Tibial artery (tissue), 4 donors: ENCODE results near the gene ANXA5.
"Not testable (repeated sequence)": the region's sequence is repeated elsewhere in the genome, so short reads cannot be mapped to it uniquely, and the experiment has no call there.

ENCODE experiments used
- DNase-seq, 2 donors: peaks; one replicate each; pipeline ENCODE4 v3.0.0-alpha.2; 2019
- H3K27ac ChIP-seq, 2 donors: fragments of 200-600 bp; sonication (generic) in 1 of 2; 1 replicate in 1 of 2; 2 replicates in 1 of 2; pipeline ENCODE4 v1.5.1; 2018 to 2019; ENCODE audit warnings: mild to moderate bottlenecking in 1 of 2
- H3K27me3 ChIP-seq, 2 donors: fragments of 200-600 bp; sonication (generic) in 1 of 2; one replicate each; pipeline versions ENCODE4 v1.5.1 to v1.6.0; 2016 to 2019
- H3K36me3 ChIP-seq, 3 donors: fragments of 200-600 bp; sonication (generic) in 2 of 3; one replicate each; pipeline ENCODE4 v1.5.1; 2016 to 2019; ENCODE audit warnings: mild to moderate bottlenecking in 2 of 3
- H3K4me1 ChIP-seq, 4 donors: fragments of 200-600 bp; sonication (generic) in 2 of 4; 1 replicate in 3 of 4; 2 replicates in 1 of 4; pipeline ENCODE4 v1.5.1; 2016 to 2019
- H3K4me3 ChIP-seq, 2 donors: fragments of 200-600 bp; sonication (generic) in 1 of 2; 1 replicate in 1 of 2; 2 replicates in 1 of 2; pipeline ENCODE4 v1.5.1; 2018 to 2019; ENCODE audit warnings: mild to moderate bottlenecking in 2 of 2
- H3K9me3 ChIP-seq, 3 donors: fragments of 200-600 bp; sonication (generic) in 1 of 3; one replicate each; pipeline ENCODE4 v1.5.1; 2016 to 2019
- CTCF ChIP-seq, 2 experiments: fragments of 200-600 bp in 1 of 2; fragments of 450-650 bp in 1 of 2; IDR thresholded peaks; one replicate each; pipeline ENCODE4 v1.5.1; 2017 to 2019; ENCODE audit warnings: antibody characterized with exemption in 2 of 2, mild to moderate bottlenecking in 1 of 2, moderate library complexity in 1 of 2
- intact Hi-C: fragments of 100-400 bp; cut with DNase I; formaldehyde crosslinking; loops from one replicate; pipeline ENCODE4 v1.15.0; 2023; ENCODE audit warnings: low total_unique reads

ANXA5 gene

GRCh38 chr4:121669163-121669550 is 27.6 kb downstream of the ANXA5 start:
- no peak for DNase-seq
- no peak for TF ChIP-seq CTCF (IDR thresholded peaks at IDR 0.05)
- Histone ChIP-seq H3K4me3 (no peak overlapping the region), H3K4me1 (no peaks in the 10 kb centered on the region), H3K36me3 (peaks cover 68 to 76% (median 75%) of the 10 kb centered on the region in 3 donors), H3K9me3 (no peaks in the 10 kb centered on the region), H3K27me3 (no peaks in the 10 kb centered on the region), H3K27ac (no peak overlapping the region)
- intact Hi-C loops: no loop called here

GRCh38 chr4:121668368-121669162 is 28.2 kb downstream of the ANXA5 start:
- intact Hi-C loops: no loop called here
- H3K27me3 ChIP-seq: no peaks in the 10 kb centered on the region
- H3K36me3 ChIP-seq: peaks cover 64 to 77% (median 73%) of the 10 kb centered on the region in 3 donors
- no peaks in the 10 kb centered on the region for H3K4me1 ChIP-seq
- no peak overlapping the region for H3K4me3 ChIP-seq
- TF ChIP-seq CTCF (IDR thresholded peaks at IDR 0.05): no peak
- no peak overlapping the region for H3K27ac ChIP-seq
- H3K9me3 ChIP-seq: no peaks in the 10 kb centered on the region
- DNase-seq: no peak

GRCh38 chr4:121666091-121666679 is 30.6 kb downstream of the ANXA5 start:
- DNase-seq: peak in 1 of 2 donors; percentile 39
- peaks cover 52 to 65% (median 64%) of the 10 kb centered on the region in 3 donors for H3K36me3 ChIP-seq
- intact Hi-C loops: no loop called here

GRCh38 chr4:121665371-121665770 is 31.4 kb downstream of the ANXA5 start:
- Histone ChIP-seq H3K4me3 (no peak overlapping the region), H3K27ac (no peak overlapping the region), H3K36me3 (peaks cover 44 to 58% (median 56%) of the 10 kb centered on the region in 3 donors), H3K27me3 (no peaks in the 10 kb centered on the region), H3K9me3 (no peaks in the 10 kb centered on the region), H3K4me1 (no peaks in the 10 kb centered on the region)
- intact Hi-C loops: no loop called here
- no peak for TF ChIP-seq CTCF (IDR thresholded peaks at IDR 0.05)
- DNase-seq: no peak

More at GRCh38 chr4:121666091-121666679, 30.6 kb downstream of the ANXA5 start:
- Histone ChIP-seq H3K4me1 (no peaks in the 10 kb centered on the region), H3K4me3 (no peak overlapping the region), H3K27ac (no peak overlapping the region), H3K9me3 (no peaks in the 10 kb centered on the region), H3K27me3 (no peaks in the 10 kb centered on the region)
- no peak for TF ChIP-seq CTCF (IDR thresholded peaks at IDR 0.05)

GRCh38 chr4:121662225-121662624 is 34.6 kb downstream of the ANXA5 start:
- no peak overlapping the region for H3K27ac ChIP-seq
- no peak for DNase-seq
- no peaks in the 10 kb centered on the region for H3K4me1 ChIP-seq
- no peaks in the 10 kb centered on the region for H3K27me3 ChIP-seq
- TF ChIP-seq CTCF (IDR thresholded peaks at IDR 0.05): no peak
- no peaks in the 10 kb centered on the region for H3K9me3 ChIP-seq
- no peak overlapping the region for H3K4me3 ChIP-seq
- peaks cover 14 to 26% (median 25%) of the 10 kb centered on the region in 3 donors for H3K36me3 ChIP-seq
- intact Hi-C loops: no loop called here

- H3K27me3 ChIP-seq, DNase-seq, H3K9me3 ChIP-seq, H3K27ac ChIP-seq, H3K4me3 ChIP-seq, intact Hi-C loops: not testable (repeated sequence)
- Histone ChIP-seq H3K36me3 (peaks cover 10 to 23% (median 12%) of the 10 kb centered on the region in 3 donors), H3K4me1 (peaks cover 0 to 13% (median 6%) of the 10 kb centered on the region in 4 donors)
These were observed 36.4 kb downstream of the ANXA5 start for GRCh38 chr4:121660175-121660933.
